OCI-LY7 (cell line): Measurements from ENCODE around the gene TAT.

Experiments used
- EZH2phosphoT487 ChIP-seq: fragments of 200-600 bp; sonication (generic); IDR thresholded peaks from 2 replicates; pipeline ENCODE4 v1.6.1; 2018; ENCODE audit warnings: low read depth, borderline replicate concordance, mild to moderate bottlenecking, mixed run types, antibody characterized with exemption, low read length, moderate library complexity, mixed read lengths
- TF ChIP-seq, protein P1 (sequence below): fragments of 200-600 bp; sonication (generic); conservative IDR thresholded peaks from 2 replicates; pipeline ENCODE4 v1.5.1; 2014; ENCODE audit warnings: mild to moderate bottlenecking, antibody characterized with exemption, low read length, moderate library complexity, mixed read lengths

DNA sequence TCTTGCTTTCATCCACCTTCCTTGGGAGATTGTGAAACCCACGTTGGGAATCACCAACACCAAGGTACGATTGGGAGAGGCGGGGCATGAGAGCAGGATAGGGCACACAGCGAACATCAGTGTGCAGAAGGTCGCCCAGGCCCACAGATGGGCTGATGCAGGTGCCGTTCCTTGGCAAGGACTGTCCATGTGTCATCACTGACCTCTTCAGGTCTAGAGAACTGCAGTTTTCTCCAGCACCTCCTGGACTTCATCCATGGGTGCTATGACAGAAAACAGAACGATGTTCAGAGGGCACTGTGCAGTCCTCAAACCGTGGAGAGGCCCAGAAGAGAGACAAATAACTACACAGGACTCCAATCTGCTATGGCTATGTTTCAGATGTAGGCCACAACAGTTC lies 23.9 kb upstream of the TAT start:
- TF ChIP-seq, protein P1, sequence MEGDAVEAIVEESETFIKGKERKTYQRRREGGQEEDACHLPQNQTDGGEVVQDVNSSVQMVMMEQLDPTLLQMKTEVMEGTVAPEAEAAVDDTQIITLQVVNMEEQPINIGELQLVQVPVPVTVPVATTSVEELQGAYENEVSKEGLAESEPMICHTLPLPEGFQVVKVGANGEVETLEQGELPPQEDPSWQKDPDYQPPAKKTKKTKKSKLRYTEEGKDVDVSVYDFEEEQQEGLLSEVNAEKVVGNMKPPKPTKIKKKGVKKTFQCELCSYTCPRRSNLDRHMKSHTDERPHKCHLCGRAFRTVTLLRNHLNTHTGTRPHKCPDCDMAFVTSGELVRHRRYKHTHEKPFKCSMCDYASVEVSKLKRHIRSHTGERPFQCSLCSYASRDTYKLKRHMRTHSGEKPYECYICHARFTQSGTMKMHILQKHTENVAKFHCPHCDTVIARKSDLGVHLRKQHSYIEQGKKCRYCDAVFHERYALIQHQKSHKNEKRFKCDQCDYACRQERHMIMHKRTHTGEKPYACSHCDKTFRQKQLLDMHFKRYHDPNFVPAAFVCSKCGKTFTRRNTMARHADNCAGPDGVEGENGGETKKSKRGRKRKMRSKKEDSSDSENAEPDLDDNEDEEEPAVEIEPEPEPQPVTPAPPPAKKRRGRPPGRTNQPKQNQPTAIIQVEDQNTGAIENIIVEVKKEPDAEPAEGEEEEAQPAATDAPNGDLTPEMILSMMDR = no peak
- TF ChIP-seq EZH2phosphoT487 = no peak
